Thyroid gland (tissue), 4 donors: ENCODE measurements around the gene FAM20C. TPM values are rescaled to one million over a fixed set of nuclear protein-coding genes. Genes with fewer than 3 reads are reported as not detected.

ENCODE experiments used
- DNase-seq, 2 donors: peaks; one replicate each; pipeline ENCODE4 v3.0.0-alpha.2; 2019
- H3K27ac ChIP-seq, 3 donors: fragments of 200-600 bp; sonication (generic); 1 replicate in 2 of 3; 2 replicates in 1 of 3; pipeline ENCODE4 v1.5.1; 2016 to 2019; ENCODE audit warnings: mild to moderate bottlenecking in 1 of 3, moderate library complexity in 1 of 3
- H3K27me3 ChIP-seq: fragments of 200-600 bp; sonication (generic); one replicate; pipeline ENCODE4 v1.5.1; 2019
- H3K36me3 ChIP-seq, 2 donors: fragments of 200-600 bp; sonication (generic); one replicate each; pipeline ENCODE4 v1.5.1; 2016 to 2019
- H3K4me1 ChIP-seq, 2 donors: fragments of 200-600 bp; sonication (generic); one replicate each; pipeline ENCODE4 v1.5.1; 2017 to 2019
- H3K4me3 ChIP-seq, 3 donors: fragments of 200-600 bp; sonication (generic); replicated peaks in 1 of 3; 1 replicate in 2 of 3; 2 replicates in 1 of 3; pipeline ENCODE4 v1.5.1; 2016; ENCODE audit warnings: mild to moderate bottlenecking in 1 of 3
- H3K9me3 ChIP-seq: fragments of 200-600 bp; sonication (generic); one replicate; pipeline ENCODE4 v1.5.1; 2017
- POLR2A ChIP-seq, 2 donors: fragments of 450-650 bp; IDR thresholded peaks; one replicate each; pipeline ENCODE4 v1.6.1; 2017; ENCODE audit warnings: antibody characterized with exemption in 2 of 2, mild to moderate bottlenecking in 2 of 2, moderate library complexity in 1 of 2
- WGBS, 2 donors: methylation state at CpG; one replicate each; pipeline ENCODE4 v1.1.5; 2017; 5-methylcytosine and 5-hydroxymethylcytosine counted together
- intact Hi-C: fragments of 100-400 bp; cut with DNase I; formaldehyde crosslinking; loops from one replicate; pipeline ENCODE4 v1.15.1; 2023
- total RNA-seq, 4 donors: library from RNA; depleted of rRNA; stranded (reverse); fragments of >200 nt; gene quantifications; one replicate each; pipeline ENCODE4 v1.2.3, GENCODE V29; 2016
- TF ChIP-seq, protein P1 (sequence below), 6 experiments: fragments of 200-600 bp in 3 of 6; fragments of 450-650 bp in 3 of 6; sonication (generic) in 3 of 6; IDR thresholded peaks; one replicate each; pipeline ENCODE4 v1.5.1; 2016 to 2019; ENCODE audit warnings: antibody characterized with exemption in 6 of 6, mild to moderate bottlenecking in 2 of 6, inconsistent platforms in 1 of 6, moderate library complexity in 1 of 6

FAM20C gene
- total RNA-seq, 4 donors from 2014 or later, result 14.0 to 41.8 (median 23.3) TPM

DNA sequence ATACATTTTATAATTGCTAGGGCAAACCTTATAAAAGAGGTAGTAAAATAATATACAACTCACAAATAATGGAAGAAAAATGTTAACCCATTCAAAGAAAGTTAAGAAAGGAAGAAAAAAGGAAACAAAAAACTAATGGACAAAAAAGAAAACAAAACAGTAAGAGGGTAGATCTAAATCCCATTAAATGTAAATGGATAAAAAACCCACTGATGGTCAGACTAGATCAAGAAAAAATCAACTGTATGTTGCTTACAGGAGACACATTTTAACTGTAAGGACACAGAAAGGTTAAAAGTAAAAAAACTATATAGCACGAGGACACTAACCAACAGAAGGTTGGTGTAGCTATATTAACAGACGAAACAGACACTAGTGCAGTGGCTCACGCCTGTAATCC is 115.6 kb downstream of the FAM20C start:
- no peak for DNase-seq
- H3K4me1 ChIP-seq, result peaks cover 0 to 7% of the 10 kb centered on the region in 2 donors
- TF ChIP-seq POLR2A (IDR thresholded peaks at IDR 0.05), result no peak
- TF ChIP-seq, protein P1, sequence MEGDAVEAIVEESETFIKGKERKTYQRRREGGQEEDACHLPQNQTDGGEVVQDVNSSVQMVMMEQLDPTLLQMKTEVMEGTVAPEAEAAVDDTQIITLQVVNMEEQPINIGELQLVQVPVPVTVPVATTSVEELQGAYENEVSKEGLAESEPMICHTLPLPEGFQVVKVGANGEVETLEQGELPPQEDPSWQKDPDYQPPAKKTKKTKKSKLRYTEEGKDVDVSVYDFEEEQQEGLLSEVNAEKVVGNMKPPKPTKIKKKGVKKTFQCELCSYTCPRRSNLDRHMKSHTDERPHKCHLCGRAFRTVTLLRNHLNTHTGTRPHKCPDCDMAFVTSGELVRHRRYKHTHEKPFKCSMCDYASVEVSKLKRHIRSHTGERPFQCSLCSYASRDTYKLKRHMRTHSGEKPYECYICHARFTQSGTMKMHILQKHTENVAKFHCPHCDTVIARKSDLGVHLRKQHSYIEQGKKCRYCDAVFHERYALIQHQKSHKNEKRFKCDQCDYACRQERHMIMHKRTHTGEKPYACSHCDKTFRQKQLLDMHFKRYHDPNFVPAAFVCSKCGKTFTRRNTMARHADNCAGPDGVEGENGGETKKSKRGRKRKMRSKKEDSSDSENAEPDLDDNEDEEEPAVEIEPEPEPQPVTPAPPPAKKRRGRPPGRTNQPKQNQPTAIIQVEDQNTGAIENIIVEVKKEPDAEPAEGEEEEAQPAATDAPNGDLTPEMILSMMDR (IDR thresholded peaks at IDR 0.05), result no peak
- H3K27me3 ChIP-seq, result no peaks in the 10 kb centered on the region
- H3K9me3 ChIP-seq, result no peaks in the 10 kb centered on the region
- whole genome bisulfite sequencing, 2 donors, result 82 to 93% methylated on average over 3 of the region's 3 CpGs
- H3K4me3 ChIP-seq, result no peak overlapping the region
- no peaks in the 10 kb centered on the region for H3K36me3 ChIP-seq
- H3K27ac ChIP-seq, result no peak overlapping the region
- intact Hi-C loops, result no loop called here

DNA sequence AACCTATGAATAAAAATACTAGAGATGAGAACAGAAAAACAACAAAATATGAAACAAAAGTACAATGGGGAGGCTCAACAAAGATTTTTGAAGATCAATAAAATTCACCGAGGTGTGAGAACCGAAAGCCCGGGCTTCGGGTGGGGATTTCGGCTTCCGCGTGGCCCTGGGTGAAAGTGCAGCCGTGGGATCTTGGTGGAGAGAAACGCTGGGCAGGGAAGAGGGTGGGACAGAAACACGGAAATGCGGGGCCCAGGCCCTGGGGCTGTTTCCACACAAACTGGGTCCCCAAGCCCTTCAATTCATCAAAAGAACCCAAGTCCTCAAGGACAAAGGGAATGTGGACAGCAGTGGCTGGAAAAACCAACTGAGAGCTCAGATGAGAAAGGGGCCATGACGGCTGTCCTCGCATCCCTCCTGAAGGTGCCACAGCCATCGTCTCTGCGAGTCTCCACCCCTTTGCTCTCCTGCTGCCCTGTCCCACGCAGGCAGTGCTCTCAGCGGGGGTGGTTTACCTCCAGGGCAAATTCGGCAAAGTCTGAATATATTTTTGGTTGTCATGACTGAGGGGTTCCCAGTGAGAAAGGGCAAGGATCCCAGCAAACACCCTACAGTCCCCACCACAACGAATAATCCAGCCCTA is 117.3 kb downstream of the FAM20C start:
- Histone ChIP-seq H3K4me1 (peaks cover 0 to 7% of the 10 kb centered on the region in 2 donors), H3K9me3 (no peaks in the 10 kb centered on the region), H3K27ac (no peak overlapping the region), H3K36me3 (no peaks in the 10 kb centered on the region), H3K4me3 (no peak overlapping the region), H3K27me3 (no peaks in the 10 kb centered on the region)
- WGBS, 2 donors, result 92 to 94% methylated on average over 19 of the region's 19 CpGs
- intact Hi-C loops, result no loop called here
- TF ChIP-seq, protein P1 (IDR thresholded peaks at IDR 0.05), result no peak
- DNase-seq, result no peak

Other genes starting within 250 kb of the FAM20C start
- gene FOXL3, start 97.6 kb downstream of the FAM20C start, total RNA-seq, result not detected